Left renal cortex interstitium (tissue), 4 donors: Measurements from ENCODE around the gene GALNT12. TPM values are rescaled to one million over a fixed set of nuclear protein-coding genes. Genes with fewer than 3 reads are reported as not detected.

Experiments used
- DNase-seq, 4 donors: peaks; one replicate each; pipeline ENCODE4 v3.0.0-alpha.2; 2013; ENCODE audit warnings: low read depth in 4 of 4, low spot score in 2 of 4, missing footprints in 1 of 4
- polyA plus RNA-seq, 4 donors: library from polyadenylated mRNA; unstranded; fragments of 120-200 nt; gene quantifications; one replicate each; pipeline ENCODE4 v1.2.1, GENCODE V29; 2013; ENCODE audit not compliant: insufficient read length in 4 of 4

GALNT12 gene
- polyA plus RNA-seq, 4 donors = 7.7 to 11.2 (median 8.9) TPM

DNA sequence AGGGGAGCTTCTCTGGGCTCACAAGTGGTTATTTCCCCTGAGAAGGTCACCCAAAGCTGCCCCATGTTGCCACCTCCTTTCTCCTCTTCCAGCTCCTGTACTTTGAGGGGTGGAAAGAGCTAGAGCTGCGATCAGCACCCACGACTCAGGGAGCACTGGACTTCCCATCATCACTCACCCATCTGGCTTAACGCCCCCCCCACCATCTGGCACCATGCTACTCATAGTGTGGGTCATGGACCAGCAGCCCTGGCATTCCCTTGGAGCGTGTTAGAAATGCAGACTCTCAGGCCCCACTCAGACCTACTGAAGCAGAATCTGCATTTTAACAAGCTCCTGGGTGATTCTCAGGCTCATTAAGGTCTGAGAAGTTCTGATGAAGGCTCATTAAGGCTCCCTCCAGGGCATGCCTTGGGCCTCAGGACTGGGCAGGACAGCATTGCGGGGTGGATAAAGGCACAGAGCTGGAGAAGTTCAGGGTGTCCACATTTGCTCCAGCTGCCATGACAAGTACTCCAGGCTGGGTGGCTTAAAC is 67.3 kb downstream of the GALNT12 start:
- DNase-seq = no peak

DNA sequence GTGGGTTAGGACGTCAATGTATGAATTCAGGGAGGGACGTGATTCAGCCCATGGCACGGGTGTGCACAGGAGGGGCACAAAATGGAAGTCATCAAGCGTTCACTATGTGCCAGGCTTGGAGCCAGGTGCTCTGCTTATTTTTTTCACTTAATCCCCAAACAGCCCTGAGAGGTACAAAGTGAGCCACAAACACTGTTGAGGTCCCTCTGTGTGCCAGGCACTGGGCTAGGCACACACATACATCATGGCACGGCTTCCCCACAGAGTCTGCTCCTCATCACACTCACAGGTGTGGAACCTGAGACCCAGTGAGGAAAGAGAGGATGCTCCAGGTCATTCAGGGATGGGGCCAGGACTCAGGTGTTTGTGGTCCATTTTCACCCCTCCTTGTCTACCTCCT is 68.1 kb downstream of the GALNT12 start:
- no peak for DNase-seq

DNA sequence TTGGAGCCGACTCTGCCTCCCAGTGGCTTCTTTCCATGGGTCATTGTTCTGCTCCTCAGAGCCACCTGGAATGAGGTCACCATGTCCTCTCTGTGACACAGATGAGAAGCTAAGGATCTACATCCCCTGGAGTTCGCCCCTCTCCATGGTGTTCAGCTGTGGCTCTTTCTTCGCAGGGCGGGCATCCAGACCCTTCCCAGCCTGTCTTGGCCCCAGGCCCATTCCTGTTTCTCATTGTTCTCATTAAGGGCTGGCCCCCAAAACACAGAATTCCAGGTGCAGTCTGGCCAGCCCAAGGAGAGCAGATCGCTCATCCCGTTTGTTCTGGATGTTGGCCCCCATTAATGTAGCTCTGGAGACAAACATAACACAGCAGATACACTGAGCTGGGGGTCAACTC is 69.8 kb downstream of the GALNT12 start:
- no peak for DNase-seq

DNA sequence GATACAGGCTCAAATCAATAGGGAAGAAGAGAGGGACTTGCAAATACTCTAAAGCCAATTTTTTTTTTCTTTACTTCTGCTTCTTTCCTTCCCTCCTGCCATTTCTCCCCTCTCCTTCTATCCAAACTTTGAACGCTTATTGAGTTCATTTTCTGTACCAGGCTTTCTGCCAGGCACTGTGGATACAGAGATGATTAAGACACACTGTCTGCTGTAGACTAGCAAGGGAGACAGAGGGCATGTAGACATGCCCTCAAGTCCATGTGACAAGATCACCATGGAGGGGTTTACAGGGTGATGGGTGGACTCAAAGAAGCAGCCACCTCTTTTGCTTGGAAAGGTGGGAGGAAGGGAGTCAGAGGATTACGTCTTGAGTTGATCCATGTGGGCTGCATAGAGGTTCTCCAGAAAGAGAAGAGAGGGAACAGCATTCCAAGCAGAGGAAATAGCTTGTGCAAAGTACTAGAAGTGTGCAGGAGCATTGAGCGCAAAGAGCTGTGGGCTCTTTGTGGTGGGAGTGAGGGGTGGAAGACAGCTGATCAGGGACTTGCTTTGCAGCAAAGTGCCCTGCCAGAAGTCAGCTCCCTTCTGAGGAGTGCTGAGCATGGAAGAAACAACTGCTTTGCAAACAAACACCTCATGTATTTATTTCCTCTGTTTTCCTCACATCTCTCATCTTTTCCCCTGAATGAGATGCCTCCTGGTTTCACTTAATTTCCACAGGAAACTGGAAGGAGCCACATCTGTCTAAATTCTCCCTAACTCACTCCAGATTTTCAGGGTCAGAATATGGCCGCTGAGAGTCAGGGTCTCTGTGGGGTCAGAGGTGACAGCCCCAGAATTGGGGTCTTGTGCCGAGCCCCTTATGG is 71.9 kb downstream of the GALNT12 start:
- DNase-seq = no peak

DNA sequence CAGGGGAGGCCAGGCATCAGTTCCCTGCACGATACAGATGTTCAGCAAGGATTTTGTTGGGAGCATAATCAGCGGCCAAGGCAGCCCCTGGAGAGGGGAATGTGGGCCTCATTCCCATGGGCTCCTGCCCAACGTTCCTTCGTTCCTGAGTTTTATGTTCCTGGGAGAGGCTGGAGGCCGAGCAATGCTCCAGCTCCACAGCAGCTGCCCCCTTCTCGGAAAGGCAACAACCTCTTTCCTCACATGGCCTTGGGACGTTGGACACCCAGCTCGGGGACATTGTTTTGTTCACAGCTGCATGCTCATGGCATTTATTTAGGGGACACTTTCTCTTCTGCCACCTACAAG is 72.5 kb downstream of the GALNT12 start:
- no peak for DNase-seq

DNA sequence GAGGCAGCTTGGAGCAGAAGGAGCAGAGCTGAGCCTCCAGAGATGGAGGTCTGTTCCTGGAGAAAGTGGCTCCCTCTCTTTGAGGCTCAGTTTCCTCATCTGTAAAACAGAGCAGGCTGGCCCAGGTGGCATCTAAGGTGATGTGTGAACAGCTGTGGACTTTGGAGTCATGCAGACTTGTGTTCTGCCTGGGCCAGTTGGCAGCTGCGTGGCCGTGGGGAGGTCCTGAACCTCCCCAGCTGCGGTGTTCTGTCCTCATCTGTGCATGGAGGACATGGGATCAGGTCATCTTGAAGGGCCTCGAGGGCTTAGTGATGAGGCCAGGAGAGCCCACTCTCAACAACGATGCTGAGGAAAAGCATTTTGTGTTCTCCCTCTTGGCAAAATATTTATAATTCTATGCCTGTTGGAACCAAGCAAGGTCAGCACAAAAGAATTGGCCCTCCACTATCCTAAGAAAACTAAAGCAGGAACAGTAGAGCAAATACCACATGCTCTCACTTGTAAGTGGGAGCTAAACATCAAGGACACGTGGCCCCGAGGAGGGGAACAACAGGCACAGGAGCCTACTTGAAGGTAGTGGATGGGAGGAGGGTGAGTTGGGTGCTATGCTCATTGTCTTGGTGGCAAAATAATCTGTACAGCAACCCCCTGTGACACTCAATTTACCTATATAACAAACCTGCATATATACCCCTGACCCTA is 73.0 kb downstream of the GALNT12 start:
- DNase-seq = no peak

DNA sequence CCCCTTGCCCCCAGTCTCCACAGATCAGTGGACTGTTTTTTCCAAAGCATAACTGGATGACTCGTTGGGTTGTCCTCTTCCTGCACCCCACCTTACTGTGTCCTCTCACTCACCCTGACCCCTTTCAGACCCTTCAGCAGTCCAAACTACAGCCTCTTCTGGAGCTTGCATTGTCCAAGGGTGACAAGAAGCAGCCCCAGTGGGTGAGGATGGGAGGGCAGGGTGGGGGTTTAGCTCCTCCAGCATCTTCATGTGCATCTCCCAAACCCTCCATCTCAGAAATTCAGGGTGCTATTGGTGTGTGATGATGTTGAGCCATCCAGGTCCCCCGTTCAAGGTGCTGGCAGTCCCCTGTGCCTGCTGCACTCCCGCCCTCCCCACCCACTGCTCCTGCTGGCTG is 73.9 kb downstream of the GALNT12 start:
- no peak for DNase-seq

DNA sequence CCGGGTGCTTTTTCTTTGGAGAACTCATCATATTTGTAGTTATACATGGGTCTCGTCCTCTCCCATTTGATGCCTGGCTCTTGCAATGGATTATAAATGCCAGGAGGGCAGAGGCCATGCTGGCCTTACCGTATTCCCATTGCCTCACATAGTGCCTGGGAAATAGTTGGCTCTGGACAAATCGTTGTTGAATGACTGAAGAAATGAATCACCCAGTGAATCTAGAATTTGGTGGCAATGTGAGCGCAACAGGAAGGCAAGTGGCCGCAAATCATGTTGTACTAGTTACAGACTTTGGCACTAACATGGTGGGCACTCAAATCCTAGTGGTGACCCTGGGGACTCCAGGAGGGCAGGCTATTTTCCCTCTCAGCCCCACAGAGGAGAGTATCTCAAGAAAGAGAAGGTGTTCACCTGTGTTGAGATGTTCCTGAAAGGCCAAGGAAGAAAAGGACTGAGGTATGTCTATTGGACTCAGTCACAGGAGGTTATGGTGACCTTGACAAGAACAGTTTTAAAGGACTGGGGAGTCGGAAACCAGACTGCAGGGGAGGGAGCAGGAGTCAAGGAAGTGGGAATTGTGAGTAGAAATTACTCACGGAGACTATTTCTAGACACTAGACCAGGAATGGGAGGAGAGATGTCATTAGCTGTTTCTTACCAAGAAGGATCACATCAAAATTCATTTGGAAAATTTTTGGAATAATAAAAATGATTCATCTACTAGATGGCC is 74.5 kb downstream of the GALNT12 start:
- DNase-seq = no peak

DNA sequence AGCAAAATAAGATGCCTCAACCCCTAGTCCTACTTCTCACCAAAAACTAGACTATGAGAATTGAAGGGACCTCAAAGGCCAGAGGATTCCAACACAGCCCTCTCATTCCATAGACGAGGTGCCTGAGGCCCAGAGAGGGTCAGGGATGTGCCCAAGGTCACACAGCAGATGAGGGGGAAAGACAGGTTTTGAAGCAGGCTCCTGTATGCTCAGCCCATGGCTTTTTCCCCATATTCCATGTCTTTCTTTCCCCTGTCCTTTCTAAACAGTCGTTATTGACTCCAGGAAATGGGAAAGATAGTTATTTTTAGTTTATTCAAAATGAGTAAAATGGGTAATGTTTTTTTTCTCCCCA is 75.1 kb downstream of the GALNT12 start:
- DNase-seq = no peak

DNA sequence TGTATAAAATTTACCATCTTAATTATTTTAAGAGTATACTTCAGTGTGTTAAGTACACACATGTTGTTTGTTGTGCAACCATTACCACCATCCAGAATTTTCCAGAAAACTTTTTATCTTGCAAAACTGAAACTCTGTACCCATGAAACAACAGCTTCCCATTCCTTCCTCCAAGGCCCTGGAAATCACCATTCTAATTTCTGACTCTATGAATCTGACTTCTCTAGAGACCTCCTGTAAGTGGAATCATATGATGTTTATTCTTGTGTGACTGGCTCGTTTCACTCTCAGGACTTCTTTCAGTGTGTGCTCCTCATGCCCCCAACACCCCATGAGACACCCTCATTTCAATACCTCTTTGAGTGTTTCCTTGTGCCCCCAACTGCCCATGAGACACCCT is 75.8 kb downstream of the GALNT12 start:
- DNase-seq = no peak

DNA sequence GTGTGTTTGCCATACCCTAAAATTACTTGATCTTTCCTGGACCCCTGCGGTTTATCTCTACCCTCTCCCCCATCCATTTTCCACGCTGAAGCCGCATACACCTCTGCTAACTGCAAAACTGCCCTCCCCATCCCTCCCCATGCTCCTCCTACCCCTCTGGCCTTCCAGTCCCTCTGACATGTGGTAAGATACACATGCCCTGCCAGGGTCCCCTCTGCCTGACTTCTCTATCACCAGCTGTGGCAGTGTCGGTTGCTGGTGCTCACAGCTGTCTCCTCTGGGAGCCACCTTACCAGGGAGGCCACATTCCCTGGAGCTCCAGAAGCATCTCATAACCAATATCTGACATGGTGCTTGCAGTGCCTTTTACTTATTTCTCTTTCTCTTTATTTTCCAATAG is 77.4 kb downstream of the GALNT12 start:
- DNase-seq = no peak

DNA sequence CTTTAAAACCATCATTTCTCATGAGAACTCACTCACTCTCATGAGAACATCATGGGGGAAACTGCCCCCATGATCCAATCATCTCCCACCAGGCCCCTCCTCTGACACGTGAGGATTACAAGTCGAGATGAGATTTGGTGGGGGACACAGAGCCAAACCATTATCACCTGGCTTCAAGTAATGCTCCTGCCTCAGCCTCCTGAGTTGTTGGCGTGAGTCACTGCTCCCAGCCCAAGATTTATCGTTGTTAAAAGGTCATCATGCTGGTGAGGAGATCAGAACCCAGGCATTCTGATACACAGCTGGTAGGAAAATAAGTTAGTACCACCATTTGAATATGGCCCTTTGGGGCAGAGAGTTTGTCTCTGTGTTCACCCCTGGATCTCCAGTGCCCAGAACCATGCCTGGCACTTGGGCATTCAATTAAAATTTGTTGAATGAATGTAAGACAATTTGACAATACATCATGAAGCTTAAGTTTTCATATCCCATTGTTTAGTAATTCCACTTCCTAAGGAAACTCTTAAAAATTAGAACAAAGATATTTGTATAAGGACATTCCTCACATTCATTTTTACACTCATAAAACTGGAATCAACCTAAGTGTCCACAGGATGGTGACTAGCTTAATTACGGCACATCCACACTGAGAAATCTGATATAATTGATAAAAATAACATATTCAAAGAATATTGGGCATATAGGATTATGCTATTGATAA is 78.3 kb downstream of the GALNT12 start:
- no peak for DNase-seq

DNA sequence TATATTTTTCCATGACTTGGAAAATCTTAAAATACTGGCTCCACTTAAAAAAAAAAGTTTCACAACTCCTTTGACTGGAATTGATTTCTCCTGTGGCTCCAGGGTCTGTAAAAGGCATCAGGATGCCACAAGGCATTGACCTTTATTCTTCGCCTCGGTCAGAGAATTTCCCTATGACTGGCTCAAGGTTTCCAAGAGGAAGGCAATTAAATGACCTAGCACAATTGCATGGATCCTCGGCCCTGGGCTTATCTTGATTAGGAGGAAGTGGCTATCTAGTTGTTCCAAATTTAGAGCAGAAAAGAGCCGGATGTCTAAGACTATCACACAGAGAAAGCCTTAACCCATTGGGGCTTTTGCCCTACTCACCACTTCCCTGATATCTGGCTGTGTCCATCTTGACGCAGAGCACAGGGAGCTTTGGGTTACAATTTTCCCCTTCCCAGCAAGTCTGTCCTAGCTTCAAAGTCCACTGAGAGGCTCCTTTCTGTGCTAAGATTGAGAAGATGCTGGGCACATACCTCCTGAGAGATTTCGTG is 79.3 kb downstream of the GALNT12 start:
- no peak for DNase-seq

DNA sequence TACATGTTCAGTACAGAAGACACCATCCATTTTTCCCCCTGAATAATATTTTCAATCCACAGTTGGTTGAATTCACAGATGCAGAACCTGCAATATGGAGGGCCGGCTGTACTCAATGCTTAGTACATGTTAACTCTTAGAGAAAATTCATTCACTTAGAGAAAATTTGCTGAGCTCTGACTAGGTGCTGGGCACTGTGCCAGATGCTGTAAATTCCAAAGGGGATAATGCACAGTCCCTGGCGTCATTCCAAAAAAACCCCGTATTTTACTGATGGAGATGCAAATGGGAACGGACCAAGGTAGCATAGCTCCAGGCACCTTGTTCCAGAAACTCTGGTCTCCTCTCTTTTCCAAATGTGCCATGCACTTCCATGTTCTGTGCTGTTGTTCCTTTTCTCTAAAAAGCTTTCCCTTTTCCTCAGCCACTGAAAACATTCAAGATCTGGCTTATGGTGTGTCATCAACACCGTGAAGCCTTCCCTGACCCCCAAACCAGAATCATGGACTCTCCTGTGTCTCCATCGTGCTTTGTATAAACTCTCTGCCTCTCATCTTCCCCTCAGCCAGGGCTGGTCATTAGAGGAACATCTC is 80.5 kb downstream of the GALNT12 start:
- no peak for DNase-seq

DNA sequence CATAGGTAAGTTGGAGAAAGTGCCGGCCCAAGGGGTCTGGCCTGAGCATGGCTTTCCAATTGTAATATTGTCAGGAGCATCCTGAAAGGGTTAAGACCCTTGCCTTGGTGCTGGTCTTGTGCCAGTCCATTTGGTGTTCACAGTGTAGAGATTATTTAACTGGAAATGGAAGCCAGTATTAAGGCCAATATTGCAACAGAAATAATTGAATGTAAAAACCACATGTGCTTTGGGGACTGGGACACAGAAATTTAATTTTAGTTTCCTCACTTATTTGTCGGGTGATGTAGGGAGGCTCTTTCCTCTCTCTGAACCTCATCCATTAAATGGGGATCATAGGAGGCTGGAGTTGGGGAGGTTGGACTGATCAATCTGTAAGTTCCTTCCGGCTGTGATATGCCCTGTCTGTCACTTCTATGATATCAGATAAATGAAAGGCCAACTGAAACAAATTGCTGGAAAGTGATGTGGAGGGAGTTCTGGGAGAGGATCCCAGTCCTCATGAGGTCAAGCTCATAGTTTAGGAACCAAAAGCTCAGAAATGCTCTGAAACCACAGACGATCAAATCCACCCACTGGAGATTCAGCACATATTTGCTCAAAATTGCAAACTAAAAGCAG is 81.4 kb downstream of the GALNT12 start:
- DNase-seq = no peak

DNA sequence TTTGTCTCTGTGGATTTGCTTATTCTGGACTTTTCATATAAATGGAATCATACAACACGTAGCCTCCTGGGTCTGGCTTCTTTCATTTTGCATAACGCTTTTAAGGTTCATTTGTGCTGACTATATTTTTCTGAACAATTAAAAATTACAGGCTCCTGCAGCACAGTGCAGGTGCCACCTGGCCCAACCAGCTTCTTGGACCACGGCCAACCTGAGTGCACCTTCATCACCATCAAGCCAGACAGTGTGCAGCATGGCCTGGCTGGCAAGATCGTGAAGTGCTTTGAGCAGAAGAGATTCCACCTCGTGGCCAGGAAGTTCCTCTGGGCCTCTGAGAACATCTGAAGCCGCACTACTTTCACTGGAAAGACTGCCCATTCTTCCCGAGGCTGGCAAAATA is 82.8 kb downstream of the GALNT12 start:
- no peak for DNase-seq

DNA sequence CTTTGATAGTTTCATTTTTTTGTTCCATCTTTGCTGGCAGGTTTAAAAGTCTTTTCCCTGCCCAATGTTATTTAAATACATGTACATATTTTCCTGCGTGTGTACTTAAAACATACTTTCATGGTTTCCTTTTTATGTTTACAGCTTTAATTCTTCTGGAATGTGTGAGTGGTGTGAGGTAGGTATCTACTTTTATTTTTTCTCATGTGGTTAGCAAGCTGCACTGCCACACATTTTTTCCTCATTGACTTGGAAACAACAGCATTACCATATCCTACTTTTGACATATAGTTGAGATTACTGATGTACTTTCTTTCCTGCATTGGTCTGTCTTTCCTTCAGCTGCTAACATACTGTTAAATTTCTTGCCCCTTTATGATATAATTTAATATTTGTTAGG is 84.8 kb downstream of the GALNT12 start:
- DNase-seq = no peak

DNA sequence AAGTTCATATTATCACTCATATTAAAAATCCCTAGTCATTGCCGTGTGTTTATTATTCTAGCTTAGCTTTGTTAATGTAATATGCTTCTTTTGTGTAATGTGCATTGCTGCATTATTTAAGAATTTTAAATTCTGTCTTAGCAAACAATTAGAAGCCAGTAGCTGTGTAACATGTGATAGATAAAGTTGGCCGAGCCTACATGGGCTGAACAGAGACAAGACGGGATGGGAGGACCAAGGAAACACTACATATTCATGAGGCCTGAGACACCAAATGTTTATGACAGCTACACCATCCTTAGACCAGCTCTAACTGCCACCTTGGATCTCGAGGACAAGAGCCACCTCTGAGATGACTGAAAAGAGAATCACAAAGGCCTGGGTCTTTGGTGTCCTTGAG is 85.2 kb downstream of the GALNT12 start:
- DNase-seq = no peak

DNA sequence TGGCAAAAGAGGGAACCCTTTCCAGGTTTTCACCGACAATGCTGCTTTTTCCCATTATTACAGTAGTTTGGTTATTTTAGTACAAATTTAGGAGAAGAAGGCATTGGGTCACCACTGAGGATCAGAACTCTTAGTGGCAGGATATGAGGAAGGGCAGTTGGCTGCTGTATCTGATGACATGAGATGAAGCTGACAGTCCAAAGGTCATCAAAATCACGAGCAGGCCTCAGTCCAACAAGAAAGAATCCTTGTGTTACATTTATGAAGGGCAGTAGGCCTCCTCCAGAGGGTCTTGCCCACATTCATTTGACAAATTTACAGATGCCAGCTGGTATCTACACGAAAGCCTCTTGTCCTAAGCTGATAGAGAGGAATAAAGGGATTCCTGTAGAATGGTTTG is 86.7 kb downstream of the GALNT12 start:
- no peak for DNase-seq

DNA sequence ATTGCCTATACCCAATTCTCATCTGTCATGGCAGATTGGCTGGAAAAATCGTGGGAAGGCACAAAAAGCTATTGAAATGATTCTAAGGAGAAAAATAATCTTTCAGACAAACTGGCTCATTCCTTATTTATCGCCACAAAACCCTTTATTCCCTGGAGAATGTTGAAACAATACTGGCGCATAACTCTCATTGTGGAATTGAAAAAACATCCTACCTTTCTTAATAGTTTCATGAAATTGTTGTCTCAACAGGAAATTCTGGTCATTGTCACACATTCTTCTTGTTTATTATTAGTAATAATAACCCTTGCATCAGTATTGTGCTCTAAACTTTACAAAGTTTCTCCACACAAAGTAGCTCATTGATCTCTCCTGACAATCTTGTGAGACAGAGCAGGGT is 87.3 kb downstream of the GALNT12 start:
- DNase-seq = no peak
